ENCODE results near the gene GRB14.

Gene GRB14

DNA sequence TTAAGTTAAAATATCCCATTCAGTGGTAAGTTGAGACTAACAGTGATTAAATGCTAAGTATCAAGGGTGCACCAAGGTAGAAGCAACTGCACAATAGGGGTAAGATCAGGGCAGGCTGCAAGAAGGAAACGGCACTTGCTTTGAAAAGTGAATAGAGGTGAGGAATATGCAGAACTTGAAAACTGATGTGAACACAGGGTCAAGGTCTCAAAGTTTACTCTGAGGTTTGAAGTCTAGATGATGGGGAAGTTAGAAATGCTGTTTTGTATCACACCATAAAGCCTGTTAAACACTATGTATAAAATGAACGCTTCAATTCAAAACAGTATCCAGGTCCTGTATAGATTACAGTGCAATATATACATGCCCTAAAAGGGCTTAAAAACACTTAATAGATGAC is 50.8 kb downstream of the GRB14 start:
- H3K4me3 ChIP-seq: no peak overlapping the region
- TF ChIP-seq CTCF (IDR thresholded peaks at IDR 0.05): no peak
- intact Hi-C loops (cut with DNase I; ENCODE audit: low total_unique reads): no loop called here
- no peak for DNase-seq
- H3K9me3 ChIP-seq: no peaks in the 10 kb centered on the region
- peaks cover 0 to 4% (median 0%) of the 10 kb centered on the region in 4 donors for H3K4me1 ChIP-seq
- H3K36me3 ChIP-seq: no peaks in the 10 kb centered on the region
- no peaks in the 10 kb centered on the region for H3K27me3 ChIP-seq
- H3K27ac ChIP-seq: no peak overlapping the region

GRCh38 chr2:164569378-164569777 is 51.9 kb downstream of the GRB14 start:
- H3K4me3 ChIP-seq: no peak overlapping the region
- peaks cover 0 to 4% (median 0%) of the 10 kb centered on the region in 4 donors for H3K4me1 ChIP-seq
- no peaks in the 10 kb centered on the region for H3K27me3 ChIP-seq
- H3K36me3 ChIP-seq: no peaks in the 10 kb centered on the region
- TF ChIP-seq CTCF (IDR thresholded peaks at IDR 0.05): no peak
- intact Hi-C loops (cut with DNase I; ENCODE audit: low total_unique reads): loop anchor here (10.0 kb wide), 1 partner anchor 145 kb away; no protein-coding TSS in a partner anchor
- DNase-seq: no peak
- no peaks in the 10 kb centered on the region for H3K9me3 ChIP-seq
- H3K27ac ChIP-seq: no peak overlapping the region

DNA sequence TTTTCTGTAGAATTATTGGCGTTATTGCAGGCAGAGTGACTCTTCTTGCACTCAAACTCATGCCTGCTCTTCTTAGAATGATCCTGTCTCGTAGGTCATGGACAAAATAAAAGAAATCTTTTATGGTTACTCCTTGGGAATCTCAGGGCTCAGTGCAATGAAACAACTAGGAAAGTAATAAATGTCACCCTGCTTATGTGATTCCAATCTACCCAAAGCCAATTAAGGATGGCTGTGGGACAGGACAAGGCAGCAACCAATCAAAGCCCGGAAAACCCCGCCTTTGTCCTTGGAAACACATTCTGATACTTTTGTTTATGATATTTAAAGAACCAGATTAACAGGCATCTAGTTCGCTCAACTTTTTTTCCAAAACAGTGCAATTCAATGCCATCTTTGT is 53.0 kb downstream of the GRB14 start:
- H3K36me3 ChIP-seq: no peaks in the 10 kb centered on the region
- H3K27ac ChIP-seq: no peak overlapping the region
- H3K4me3 ChIP-seq: no peak overlapping the region
- intact Hi-C loops (cut with DNase I; ENCODE audit: low total_unique reads): loop anchor here (10.0 kb wide), 1 partner anchor 146 kb away; no protein-coding TSS in a partner anchor
- no peaks in the 10 kb centered on the region for H3K27me3 ChIP-seq
- DNase-seq: no peak
- no peaks in the 10 kb centered on the region for H3K9me3 ChIP-seq
- TF ChIP-seq CTCF (IDR thresholded peaks at IDR 0.05): no peak
- H3K4me1 ChIP-seq: peaks cover 0 to 4% (median 0%) of the 10 kb centered on the region in 4 donors

DNA sequence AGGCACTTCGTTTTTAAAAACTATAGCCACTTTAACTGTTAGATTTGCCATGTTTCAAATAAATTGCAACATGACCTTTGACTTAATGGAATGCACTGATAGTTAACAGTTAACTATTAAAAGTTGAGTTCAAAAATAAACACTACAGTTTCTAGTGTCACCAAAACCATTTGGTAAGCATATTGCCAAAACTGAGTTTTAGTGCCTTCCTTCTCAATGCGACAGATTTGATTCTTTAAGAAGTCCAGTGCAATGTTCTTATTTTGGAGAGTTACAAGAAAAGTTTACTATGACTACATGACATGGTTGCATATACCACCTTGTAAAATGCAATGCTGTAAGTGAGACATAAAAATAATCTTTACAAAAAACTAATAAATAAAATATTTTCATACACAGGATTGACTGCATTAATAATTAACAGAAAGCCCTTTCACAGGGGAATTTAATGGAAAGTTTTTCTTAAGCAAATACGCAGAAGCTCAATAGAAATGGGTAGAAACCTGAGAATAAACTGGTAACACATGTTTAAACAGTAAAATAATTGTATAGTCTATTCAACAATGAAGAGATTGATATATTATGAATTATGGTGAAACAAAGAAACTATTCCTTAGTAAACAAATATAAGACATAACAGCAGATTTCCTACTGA is 53.8 kb downstream of the GRB14 start:
- intact Hi-C loops (cut with DNase I; ENCODE audit: low total_unique reads): loop anchor here (10.0 kb wide), 1 partner anchor 147 kb away; no protein-coding TSS in a partner anchor
- DNase-seq: no peak
- no peak overlapping the region for H3K4me3 ChIP-seq
- H3K4me1 ChIP-seq: peaks cover 0 to 4% (median 0%) of the 10 kb centered on the region in 4 donors
- no peak for TF ChIP-seq CTCF (IDR thresholded peaks at IDR 0.05)
- H3K27ac ChIP-seq: no peak overlapping the region
- no peaks in the 10 kb centered on the region for H3K27me3 ChIP-seq
- no peaks in the 10 kb centered on the region for H3K36me3 ChIP-seq
- no peaks in the 10 kb centered on the region for H3K9me3 ChIP-seq

GRCh38 chr2:164565359-164565758 is 55.9 kb downstream of the GRB14 start:
- no peaks in the 10 kb centered on the region for H3K36me3 ChIP-seq
- no peaks in the 10 kb centered on the region for H3K9me3 ChIP-seq
- no peak for TF ChIP-seq CTCF (IDR thresholded peaks at IDR 0.05)
- peaks cover 0 to 12% (median 1%) of the 10 kb centered on the region in 4 donors for H3K4me1 ChIP-seq
- no peak for DNase-seq
- intact Hi-C loops (cut with DNase I; ENCODE audit: low total_unique reads): loop anchor here (10.0 kb wide), 1 partner anchor 149 kb away; no protein-coding TSS in a partner anchor
- H3K27ac ChIP-seq: no peak overlapping the region
- no peaks in the 10 kb centered on the region for H3K27me3 ChIP-seq
- no peak overlapping the region for H3K4me3 ChIP-seq
